Ovary (tissue), 3 donors: Measurements from ENCODE around the gene SIRT6.

ENCODE experiments used
- CTCF ChIP-seq, 3 donors: fragments of 450-650 bp in 2 of 3; fragments of 200-600 bp in 1 of 3; IDR thresholded peaks; one replicate each; pipeline versions ENCODE4 v1.5.1 to v1.8.0; 2016 to 2022; ENCODE audit warnings: antibody characterized with exemption in 3 of 3, mild to moderate bottlenecking in 1 of 3
- EP300 ChIP-seq: sonication (generic); formaldehyde crosslinking; IDR thresholded peaks from one replicate; pipeline ENCODE4 v1.6.1; 2017; ENCODE audit warnings: antibody characterized with exemption
- POLR2A ChIP-seq: fragments of 450-650 bp; IDR thresholded peaks from one replicate; pipeline ENCODE4 v1.6.1; 2017; ENCODE audit warnings: antibody characterized with exemption, mild to moderate bottlenecking, moderate library complexity
- donor health status: DM: no; HTN: no; CAD: no.

GRCh38 chr19:4199699-4200293, 17.4 kb upstream of the SIRT6 start:
- no peak for TF ChIP-seq CTCF (IDR thresholded peaks at IDR 0.05)
- TF ChIP-seq EP300, result no peak
- no peak for TF ChIP-seq POLR2A
